WERI-Rb-1 (cell line): ENCODE results near the gene B4GALT7.
A peak's percentile ranks its signal among the peaks of the same experiment; 100 is the strongest.

ENCODE experiments used
- DNase-seq: peaks from one replicate; pipeline ENCODE4 v3.0.0-alpha.2; 2020
- H3K27ac ChIP-seq: fragments of 250-450 bp; sonication (Bioruptor Pico); 2 replicates; pipeline ENCODE4 v1.5.1; 2020; ENCODE audit warnings: mild to moderate bottlenecking, moderate library complexity
- H3K27me3 ChIP-seq: fragments of 250-450 bp; sonication (Bioruptor Pico); 2 replicates; pipeline ENCODE4 v1.5.1; 2021; ENCODE audit warnings: mild to moderate bottlenecking, low read depth, moderate library complexity; ENCODE audit not compliant: insufficient read depth, severe bottlenecking
- H3K36me3 ChIP-seq: fragments of 250-450 bp; sonication (Bioruptor Pico); 2 replicates; pipeline ENCODE4 v1.5.1; 2020; ENCODE audit warnings: mild to moderate bottlenecking, moderate library complexity
- H3K4me3 ChIP-seq: 2 replicates; pipeline ENCODE4 v1.5.1; 2011; ENCODE audit warnings: low read depth, mild to moderate bottlenecking, control low read depth, low read length
- H3K9me3 ChIP-seq: fragments of 250-450 bp; sonication (Bioruptor Pico); 2 replicates; pipeline ENCODE4 v1.5.1; 2021; ENCODE audit warnings: mild to moderate bottlenecking, moderate library complexity; ENCODE audit not compliant: severe bottlenecking
- CTCF ChIP-seq: IDR thresholded peaks from 2 replicates; pipeline ENCODE4 v1.5.1; 2011; ENCODE audit warnings: low read depth, mild to moderate bottlenecking, control low read depth, inconsistent platforms, low read length

The B4GALT7 gene, protein sequence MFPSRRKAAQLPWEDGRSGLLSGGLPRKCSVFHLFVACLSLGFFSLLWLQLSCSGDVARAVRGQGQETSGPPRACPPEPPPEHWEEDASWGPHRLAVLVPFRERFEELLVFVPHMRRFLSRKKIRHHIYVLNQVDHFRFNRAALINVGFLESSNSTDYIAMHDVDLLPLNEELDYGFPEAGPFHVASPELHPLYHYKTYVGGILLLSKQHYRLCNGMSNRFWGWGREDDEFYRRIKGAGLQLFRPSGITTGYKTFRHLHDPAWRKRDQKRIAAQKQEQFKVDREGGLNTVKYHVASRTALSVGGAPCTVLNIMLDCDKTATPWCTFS

DNA sequence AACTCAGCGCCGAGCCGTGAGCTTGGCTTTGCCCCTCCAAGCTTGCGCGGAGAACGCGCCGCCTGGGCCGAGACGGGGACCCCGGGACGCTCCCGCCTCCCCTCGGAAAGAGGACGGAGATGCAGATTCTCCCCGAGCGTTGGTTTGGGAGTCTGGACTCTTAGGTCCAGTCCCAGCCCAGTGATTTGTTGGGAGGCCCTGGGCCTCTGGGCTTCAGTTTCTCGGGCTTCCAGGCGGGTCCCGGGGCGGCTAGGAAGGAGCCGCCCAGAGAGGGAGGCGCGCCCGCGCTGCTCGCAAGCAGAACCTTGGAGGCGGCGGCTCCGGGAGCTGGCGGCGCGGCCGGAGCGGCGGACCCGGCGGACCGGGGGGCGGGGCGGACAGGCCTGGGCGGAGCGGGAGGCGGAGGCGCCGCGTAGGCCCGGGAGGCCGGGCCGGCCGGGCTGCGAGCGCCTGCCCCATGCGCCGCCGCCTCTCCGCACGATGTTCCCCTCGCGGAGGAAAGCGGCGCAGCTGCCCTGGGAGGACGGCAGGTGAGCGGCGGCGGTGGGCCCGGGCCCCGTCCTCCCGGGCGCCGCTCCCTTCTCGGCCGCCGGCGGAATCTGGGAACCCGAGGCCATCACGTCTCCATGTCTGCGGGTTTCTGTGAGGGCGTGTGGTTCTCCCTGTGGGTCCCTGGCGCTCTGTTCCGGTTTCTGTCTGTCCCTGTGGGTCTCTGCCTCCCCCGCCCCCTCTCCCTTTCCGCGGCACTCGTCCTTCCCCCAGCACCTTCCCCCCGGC is at the start of gene B4GALT7:
TSS of gene B4GALT7 (plus strand) at position 402 of the 777 bp plus-strand sequence. CDS start at position 481, 79 bp downstream.
- H3K27me3 ChIP-seq = no peaks in the 10 kb centered on the region
- peaks cover 3% of the 10 kb centered on the region for H3K36me3 ChIP-seq
- H3K27ac ChIP-seq = peak within 1 kb of the TSS; percentile 79
- DNase-seq = peak; percentile 69
- TF ChIP-seq CTCF = no peak
- H3K4me3 ChIP-seq = peak within 1 kb of the TSS; percentile 68
- no peaks in the 10 kb centered on the region for H3K9me3 ChIP-seq

DNA sequence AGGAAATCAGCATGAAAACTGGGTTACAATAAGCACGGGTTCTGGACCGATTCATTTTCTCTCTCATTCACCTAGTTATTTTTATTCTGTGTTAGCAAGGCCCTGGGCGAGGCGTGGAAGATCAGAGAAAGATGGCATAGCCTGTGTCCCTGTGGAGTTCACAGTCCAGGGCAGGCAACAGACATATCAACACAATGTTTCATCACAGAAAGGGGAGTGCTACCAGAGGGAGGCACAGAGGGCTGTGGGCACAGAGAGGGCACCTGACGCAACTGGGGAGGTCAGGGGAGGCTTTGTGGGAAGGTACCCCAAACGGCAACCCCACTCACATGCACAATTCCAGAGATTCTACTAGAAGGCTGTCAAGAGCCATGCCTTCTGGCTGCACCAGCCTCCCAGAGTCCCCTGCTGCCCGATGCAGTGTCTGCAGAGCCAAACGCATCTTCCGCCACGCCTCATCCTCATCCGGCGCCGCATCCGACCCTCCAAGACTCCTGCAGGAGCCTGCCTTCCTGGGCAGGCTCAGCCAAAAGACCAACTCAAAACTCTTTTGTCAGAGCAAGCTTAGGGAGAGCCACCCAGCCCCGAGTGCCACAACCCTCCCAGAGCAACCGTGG is 47.0 kb upstream of the B4GALT7 start:
- Histone ChIP-seq H3K27me3 (no peaks in the 10 kb centered on the region), H3K9me3 (no peaks in the 10 kb centered on the region), H3K27ac (no peak overlapping the region), H3K36me3 (peaks cover 10% of the 10 kb centered on the region), H3K4me3 (peak overlapping the region; percentile 65)
- no peak for DNase-seq
- TF ChIP-seq CTCF = no peak

DNA sequence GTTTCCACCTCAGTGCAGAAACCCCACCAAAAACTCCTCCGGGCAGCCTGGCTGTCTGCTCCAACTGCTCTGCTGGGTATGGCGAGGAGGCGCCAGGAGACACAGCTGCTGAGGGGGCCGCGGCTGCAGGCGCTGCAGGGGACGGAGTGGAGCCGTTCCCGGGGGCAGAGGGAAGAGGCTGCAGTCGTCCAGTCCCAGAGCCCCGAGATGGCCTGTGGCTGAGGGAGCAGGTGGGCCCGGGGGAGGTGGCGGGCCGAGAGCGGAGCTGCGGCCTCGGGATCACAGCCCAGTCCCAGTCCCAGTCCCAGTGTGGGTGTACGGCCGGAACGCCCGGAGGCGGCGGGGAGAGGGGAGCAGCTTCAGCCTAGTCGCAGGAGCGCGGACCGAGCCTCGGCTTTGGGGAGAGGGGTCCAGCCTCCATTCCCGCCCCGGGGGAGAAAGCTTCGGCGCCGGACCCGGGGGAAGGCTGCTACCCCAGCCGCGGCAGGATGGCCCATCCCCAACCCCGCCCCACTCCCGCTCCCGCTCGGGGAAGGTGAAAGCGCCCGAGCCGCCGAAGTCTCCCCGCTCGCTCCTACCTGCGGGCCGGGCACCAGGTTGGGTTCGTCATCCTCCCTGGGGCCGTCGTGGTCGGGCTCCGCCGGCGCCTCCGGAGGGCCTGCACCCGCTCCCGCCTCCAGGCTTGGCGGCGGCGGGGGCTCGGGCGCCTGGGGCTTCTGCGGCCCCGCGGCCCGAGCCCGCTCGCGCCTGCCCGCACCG is 46.1 kb upstream of the B4GALT7 start:
- no peaks in the 10 kb centered on the region for H3K9me3 ChIP-seq
- DNase-seq = peak; percentile 8
- H3K36me3 ChIP-seq = peaks cover 10% of the 10 kb centered on the region
- H3K27ac ChIP-seq = peak overlapping the region; percentile 64
- peak overlapping the region; percentile 65 for H3K4me3 ChIP-seq
- no peaks in the 10 kb centered on the region for H3K27me3 ChIP-seq
- TF ChIP-seq CTCF = no peak

GRCh38 chr5:177554474-177555111 is 45.3 kb upstream of the B4GALT7 start, which contains the start of gene FAM193B:
FAM193B (minus strand) TSS chr5:177554563; CDS start chr5:177554458, 105 bp downstream.
- no peaks in the 10 kb centered on the region for H3K9me3 ChIP-seq
- H3K4me3 ChIP-seq = peak within 1 kb of the TSS; percentile 65
- DNase-seq = peak; percentile 89
- peak within 1 kb of the TSS; percentile 64 for H3K27ac ChIP-seq
- H3K27me3 ChIP-seq = no peaks in the 10 kb centered on the region
- peaks cover 10% of the 10 kb centered on the region for H3K36me3 ChIP-seq
- no peak for TF ChIP-seq CTCF

DNA sequence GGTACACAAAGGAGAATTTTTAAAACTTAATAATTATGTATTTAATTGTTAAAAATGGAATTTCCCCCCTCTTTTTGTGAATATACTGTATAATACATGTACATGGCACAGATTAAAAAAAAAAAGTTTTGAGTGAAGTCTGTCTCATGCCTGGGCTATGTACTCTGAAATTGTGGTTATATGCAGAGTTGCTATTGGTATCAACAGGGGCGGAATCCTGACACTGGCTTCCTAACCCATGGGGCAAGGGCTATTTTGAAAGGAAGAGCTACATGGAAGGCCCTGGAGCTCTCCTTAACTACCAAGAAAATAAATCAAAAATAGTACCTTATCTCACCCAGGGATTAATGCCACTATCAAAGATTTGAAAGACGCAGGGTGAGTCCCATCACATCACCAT is 44.7 kb upstream of the B4GALT7 start:
- no peak overlapping the region for H3K27ac ChIP-seq
- no peak for DNase-seq
- no peak for TF ChIP-seq CTCF
- no peaks in the 10 kb centered on the region for H3K9me3 ChIP-seq
- no peak overlapping the region for H3K4me3 ChIP-seq
- H3K36me3 ChIP-seq = peaks cover 10% of the 10 kb centered on the region
- H3K27me3 ChIP-seq = no peaks in the 10 kb centered on the region
